ENCODE measurements around the gene SIVA1. TPM values are rescaled to one million over a fixed set of nuclear protein-coding genes. Genes with fewer than 3 reads are reported as not detected.
"Not testable (repeated sequence)": the region's sequence is repeated elsewhere in the genome, so short reads cannot be mapped to it uniquely, and the experiment has no call there.

The SIVA1 gene
- total RNA-seq, 2 donors from 2014 or later = 111 to 130 TPM

DNA sequence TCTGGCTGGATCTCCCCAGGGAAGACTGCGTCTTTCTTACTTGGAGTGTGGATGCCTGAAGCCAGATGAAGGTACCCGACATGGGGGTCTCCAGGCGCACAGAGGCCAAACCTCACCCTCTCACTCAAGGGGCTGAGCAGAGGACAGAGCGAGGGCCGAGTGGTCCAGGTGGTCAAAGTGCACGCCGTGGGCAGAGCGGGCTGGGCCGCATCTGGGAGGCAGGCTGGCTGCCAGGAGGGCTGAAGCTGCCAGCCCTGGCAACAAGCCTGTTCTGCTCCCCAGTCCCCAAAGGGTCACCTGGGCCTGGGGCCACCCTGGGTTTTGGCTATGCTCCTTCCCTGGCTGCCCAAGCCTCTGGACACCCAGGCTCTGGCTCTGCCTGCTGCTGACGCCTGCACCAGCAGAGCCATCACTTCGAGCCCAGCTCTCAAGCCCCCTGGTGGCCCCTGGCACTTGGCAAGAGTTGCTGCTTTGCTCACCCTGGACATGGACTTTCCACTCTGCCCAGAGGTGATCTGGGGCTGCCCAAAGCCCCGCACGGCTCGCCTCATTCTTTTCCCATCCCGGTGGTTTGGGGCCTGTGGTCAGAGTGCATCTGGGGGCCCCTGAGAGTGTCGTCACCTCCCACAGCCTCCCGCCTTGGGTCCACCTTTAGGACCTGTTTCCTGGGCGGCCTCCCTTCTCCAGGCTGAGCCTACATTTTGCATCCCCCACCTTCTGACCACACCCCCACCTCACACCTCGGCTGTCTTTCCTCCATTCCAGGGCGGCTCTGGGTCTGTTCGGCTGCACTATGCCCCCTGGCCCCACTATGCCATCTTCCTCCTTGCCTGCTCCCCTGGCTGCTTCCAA is 26.1 kb upstream of the SIVA1 start:
- Histone ChIP-seq H3K27me3 (no peaks in the 10 kb centered on the region), H3K4me1 (peaks cover 32% of the 10 kb centered on the region), H3K9me3 (no peaks in the 10 kb centered on the region), H3K27ac (no peak overlapping the region), H3K36me3 (replicated peaks in 1 of 2; ENCODE audit: insufficient read depth in 1 of 2, low read depth in 2 of 2) (no peaks in the 10 kb centered on the region), H3K4me3 (no peak overlapping the region)
- intact Hi-C loops (cut with DNase I) = no loop called here
- DNase-seq = peak in 1 of 4 donors; percentile 41
- no peak for ATAC-seq
- 54 to 85% methylated on average over 10 to 21 of the region's 21 CpGs for WGBS, 2 donors
- TF ChIP-seq, protein P1, sequence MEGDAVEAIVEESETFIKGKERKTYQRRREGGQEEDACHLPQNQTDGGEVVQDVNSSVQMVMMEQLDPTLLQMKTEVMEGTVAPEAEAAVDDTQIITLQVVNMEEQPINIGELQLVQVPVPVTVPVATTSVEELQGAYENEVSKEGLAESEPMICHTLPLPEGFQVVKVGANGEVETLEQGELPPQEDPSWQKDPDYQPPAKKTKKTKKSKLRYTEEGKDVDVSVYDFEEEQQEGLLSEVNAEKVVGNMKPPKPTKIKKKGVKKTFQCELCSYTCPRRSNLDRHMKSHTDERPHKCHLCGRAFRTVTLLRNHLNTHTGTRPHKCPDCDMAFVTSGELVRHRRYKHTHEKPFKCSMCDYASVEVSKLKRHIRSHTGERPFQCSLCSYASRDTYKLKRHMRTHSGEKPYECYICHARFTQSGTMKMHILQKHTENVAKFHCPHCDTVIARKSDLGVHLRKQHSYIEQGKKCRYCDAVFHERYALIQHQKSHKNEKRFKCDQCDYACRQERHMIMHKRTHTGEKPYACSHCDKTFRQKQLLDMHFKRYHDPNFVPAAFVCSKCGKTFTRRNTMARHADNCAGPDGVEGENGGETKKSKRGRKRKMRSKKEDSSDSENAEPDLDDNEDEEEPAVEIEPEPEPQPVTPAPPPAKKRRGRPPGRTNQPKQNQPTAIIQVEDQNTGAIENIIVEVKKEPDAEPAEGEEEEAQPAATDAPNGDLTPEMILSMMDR (IDR thresholded peaks at IDR 0.05) = no peak
- TF ChIP-seq POLR2A (IDR thresholded peaks at IDR 0.05) = no peak

DNA sequence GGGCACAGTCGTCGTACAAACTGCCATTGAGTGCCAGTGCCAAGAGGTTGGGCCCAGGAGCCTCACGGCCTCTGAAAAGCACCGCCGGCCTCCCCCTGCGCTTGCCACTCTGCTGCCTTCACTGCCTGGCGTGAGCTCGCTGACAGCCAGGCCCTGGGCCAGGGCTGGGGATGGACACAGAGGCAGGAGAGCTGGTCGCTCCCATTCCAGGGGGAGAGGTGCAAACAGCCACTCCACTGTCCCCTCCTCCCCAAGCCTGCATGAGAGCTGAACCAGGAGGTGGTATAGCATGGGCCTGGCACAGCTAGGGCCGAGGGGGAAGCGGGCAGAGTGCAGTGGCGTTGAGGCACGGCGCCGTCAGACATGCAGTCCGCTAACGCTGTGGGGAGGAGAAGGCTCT is 24.3 kb upstream of the SIVA1 start:
- H3K4me1 ChIP-seq = peaks cover 24% of the 10 kb centered on the region
- H3K27me3 ChIP-seq = no peaks in the 10 kb centered on the region
- intact Hi-C loops (cut with DNase I) = no loop called here
- DNase-seq (no peak), ATAC-seq (no peak)
- H3K9me3 ChIP-seq = no peaks in the 10 kb centered on the region
- no peak for TF ChIP-seq POLR2A (IDR thresholded peaks at IDR 0.05)
- TF ChIP-seq, protein P1 (IDR thresholded peaks at IDR 0.05) = no peak
- no peak overlapping the region for H3K27ac ChIP-seq
- H3K36me3 ChIP-seq (replicated peaks in 1 of 2; ENCODE audit: insufficient read depth in 1 of 2, low read depth in 2 of 2) = no peaks in the 10 kb centered on the region
- no peak overlapping the region for H3K4me3 ChIP-seq
- WGBS, 2 donors = 90 to 97% methylated on average over 7 to 16 of the region's 17 CpGs

GRCh38 chr14:104729176-104729834 is 23.6 kb upstream of the SIVA1 start:
- H3K27ac ChIP-seq; H3K36me3 ChIP-seq (replicated peaks in 1 of 2; ENCODE audit: insufficient read depth in 1 of 2, low read depth in 2 of 2); H3K4me3 ChIP-seq; ATAC-seq; H3K9me3 ChIP-seq; DNase-seq; intact Hi-C loops (cut with DNase I); H3K27me3 ChIP-seq: not testable (repeated sequence)
- 92 to 93% methylated on average over 18 to 40 of the region's 73 CpGs for WGBS, 2 donors
- peaks cover 23% of the 10 kb centered on the region for H3K4me1 ChIP-seq

GRCh38 chr14:104729835-104730181 is 23.1 kb upstream of the SIVA1 start:
- Histone ChIP-seq H3K9me3 (no peaks in the 10 kb centered on the region), H3K4me3 (no peak overlapping the region), H3K27ac (no peak overlapping the region), H3K27me3 (no peaks in the 10 kb centered on the region), H3K36me3 (replicated peaks in 1 of 2; ENCODE audit: insufficient read depth in 1 of 2, low read depth in 2 of 2) (no peaks in the 10 kb centered on the region), H3K4me1 (peaks cover 19% of the 10 kb centered on the region)
- intact Hi-C loops (cut with DNase I) = no loop called here
- ATAC-seq (no peak), DNase-seq (no peak)
- WGBS, 2 donors = 90 to 95% methylated on average over 13 to 16 of the region's 16 CpGs
- TF ChIP-seq, protein P1 (IDR thresholded peaks at IDR 0.05) = no peak
- TF ChIP-seq POLR2A (IDR thresholded peaks at IDR 0.05) = no peak

DNA sequence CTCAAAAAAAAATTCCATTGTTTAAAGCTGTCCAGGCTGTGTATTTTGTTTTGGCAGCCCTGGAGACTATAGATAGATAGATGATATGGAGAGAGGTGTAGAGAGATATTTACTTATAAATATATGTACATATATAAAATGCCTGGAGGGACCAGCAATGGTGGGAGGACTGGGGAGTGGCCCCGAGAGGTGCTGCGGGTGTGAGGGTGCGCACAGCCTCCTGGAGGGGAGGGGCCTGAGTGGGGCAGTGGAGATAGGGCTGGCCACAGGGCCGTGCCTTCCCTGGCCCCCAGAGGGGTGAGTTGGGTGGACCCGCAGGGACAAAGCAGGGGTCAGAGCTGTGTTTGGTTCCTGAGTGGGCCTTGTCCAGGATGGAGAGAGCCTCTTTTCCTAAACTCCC is 22.5 kb upstream of the SIVA1 start:
- WGBS, 2 donors = 85 to 93% methylated on average over 5 of the region's 5 CpGs
- no peak for ATAC-seq

More for the DNA sequence above, 22.5 kb upstream of the SIVA1 start:
- H3K4me3 ChIP-seq = no peak overlapping the region
- H3K27me3 ChIP-seq = no peaks in the 10 kb centered on the region
- H3K27ac ChIP-seq = no peak overlapping the region
- H3K36me3 ChIP-seq (replicated peaks in 1 of 2; ENCODE audit: insufficient read depth in 1 of 2, low read depth in 2 of 2) = no peaks in the 10 kb centered on the region
- TF ChIP-seq, protein P1 (IDR thresholded peaks at IDR 0.05) = no peak
- no peak for TF ChIP-seq POLR2A (IDR thresholded peaks at IDR 0.05)
- H3K9me3 ChIP-seq = no peaks in the 10 kb centered on the region
- intact Hi-C loops (cut with DNase I) = no loop called here
- no peak for DNase-seq
- peaks cover 13% of the 10 kb centered on the region for H3K4me1 ChIP-seq
